ENCODE results near the gene SEMA3B. TPM values are rescaled to one million over a fixed set of nuclear protein-coding genes. Genes with fewer than 3 reads are reported as not detected.

Gene SEMA3B
- total and polyA plus RNA-seq, 9 of the 15 experiments (the other 6 are each of a cell fraction or from before 2014, with no cell fraction given): 0.03 to 1.8 (median 0.55) TPM; not detected in 1

- TF ChIP-seq NKRF (IDR thresholded peaks at IDR 0.05; ENCODE audit: borderline replicate concordance) (0 out of 2 replicates have a peak, but pooled peaks have one; percentile 31), LEF1 (IDR thresholded peaks at IDR 0.05) (no peak), NCOA1 (IDR thresholded peaks at IDR 0.05; ENCODE audit: low read depth) (peak; percentile 11; the same call in 1 of the 2 replicates), ZFX (CRISPR knock-in tag; IDR thresholded peaks at IDR 0.05) (peak; percentile 33; the same call in 1 of the 2 replicates), THAP12 (CRISPR knock-in tag; IDR thresholded peaks at IDR 0.05) (no peak), ZNF316 (IDR thresholded peaks at IDR 0.05) (peak; percentile 60), CREB1 (IDR thresholded peaks at IDR 0.05) (no peak; the same call in 1 of the 2 replicates), CREB1 (CRISPR knock-in tag; IDR thresholded peaks at IDR 0.05) (peak; percentile 59), NR2C2 (CRISPR knock-in tag; IDR thresholded peaks at IDR 0.05) (no peak), NR2C2 (tag; IDR thresholded peaks at IDR 0.05) (peak; percentile 79; the same call in 1 of the 2 replicates)
- TF ChIP-seq, protein P1, sequence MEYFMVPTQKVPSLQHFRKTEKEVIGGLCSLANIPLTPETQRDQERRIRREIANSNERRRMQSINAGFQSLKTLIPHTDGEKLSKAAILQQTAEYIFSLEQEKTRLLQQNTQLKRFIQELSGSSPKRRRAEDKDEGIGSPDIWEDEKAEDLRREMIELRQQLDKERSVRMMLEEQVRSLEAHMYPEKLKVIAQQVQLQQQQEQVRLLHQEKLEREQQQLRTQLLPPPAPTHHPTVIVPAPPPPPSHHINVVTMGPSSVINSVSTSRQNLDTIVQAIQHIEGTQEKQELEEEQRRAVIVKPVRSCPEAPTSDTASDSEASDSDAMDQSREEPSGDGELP (CRISPR knock-in tag; IDR thresholded peaks at IDR 0.05; ENCODE audit: borderline replicate concordance): peak; percentile 96
Observed at GRCh38 chr3:50246517-50246954, 22.4 kb upstream of the SEMA3B start (continued).
